Endodermal cell (in vitro differentiated cells): ENCODE data around the gene BOC. TPM values are rescaled to one million over a fixed set of nuclear protein-coding genes. Genes with fewer than 3 reads are reported as not detected.

Experiments used
- DNase-seq: peaks from one replicate; pipeline ENCODE4 v3.0.0-alpha.2; 2017
- H3K27ac ChIP-seq: 2 replicates; pipeline ENCODE4 v1.5.1; 2013; ENCODE audit warnings: mild to moderate bottlenecking, low read depth, low read length, moderate library complexity
- H3K27me3 ChIP-seq: 2 replicates; pipeline ENCODE4 v1.6.1; 2013; ENCODE audit warnings: mild to moderate bottlenecking, low read length, moderate library complexity; ENCODE audit not compliant: insufficient read depth, control insufficient read depth, poor library complexity, severe bottlenecking
- H3K36me3 ChIP-seq: 2 replicates; pipeline ENCODE4 v1.7.0; 2013; ENCODE audit warnings: mild to moderate bottlenecking, low read length, moderate library complexity; ENCODE audit not compliant: control insufficient read depth, insufficient read depth
- H3K4me1 ChIP-seq: one replicate; pipeline ENCODE4 v1.7.0; 2013; ENCODE audit warnings: low read length; ENCODE audit not compliant: control insufficient read depth, insufficient read depth
- H3K4me3 ChIP-seq: 2 replicates; pipeline ENCODE4 v1.5.1; 2013; ENCODE audit warnings: mild to moderate bottlenecking, low read length, moderate library complexity
- H3K9ac ChIP-seq: 2 replicates; pipeline ENCODE4 v1.6.1; 2013; ENCODE audit warnings: mild to moderate bottlenecking, low read length, moderate library complexity; ENCODE audit not compliant: poor library complexity, severe bottlenecking; ENCODE audit errors: extremely low read depth
- H3K9me3 ChIP-seq: 2 replicates; pipeline ENCODE4 v1.6.1; 2013; ENCODE audit warnings: mild to moderate bottlenecking, low read length, moderate library complexity; ENCODE audit not compliant: control insufficient read depth
- H3K27ac Mint-ChIP-seq: 2 replicates; pipeline ENCODE4 v1.8.0; 2020; ENCODE audit warnings: mixed read lengths
- H3K27me3 Mint-ChIP-seq: 2 replicates; pipeline ENCODE4 v1.8.0; 2021; ENCODE audit warnings: mild to moderate bottlenecking, mixed read lengths; ENCODE audit not compliant: insufficient read depth
- H3K36me3 Mint-ChIP-seq: 2 replicates; pipeline ENCODE4 v1.8.0; 2020; ENCODE audit warnings: low read depth, mixed read lengths
- H3K4me1 Mint-ChIP-seq: 2 replicates; pipeline ENCODE4 v1.8.0; 2020; ENCODE audit warnings: mixed read lengths
- H3K4me3 Mint-ChIP-seq: 2 replicates; pipeline ENCODE4 v1.8.0; 2020; ENCODE audit warnings: mild to moderate bottlenecking, moderate library complexity, mixed read lengths
- H3K9me3 Mint-ChIP-seq: 2 replicates; pipeline ENCODE4 v1.8.0; 2020; ENCODE audit warnings: mild to moderate bottlenecking, mixed read lengths
- WGBS, 2 experiments: methylation state at CpG; one replicate each; pipeline versions ENCODE4 v1.1.5 to v1.1.7; 2013; ENCODE audit warnings: missing lambda C conversion rate in 2 of 2, mixed read lengths in 1 of 2; ENCODE audit not compliant: insufficient coverage in 1 of 2, insufficient read length in 1 of 2; 5-methylcytosine and 5-hydroxymethylcytosine counted together
- total RNA-seq, 2 donors: library from RNA; stranded (reverse); fragmentation: NEBNext Ultra II Directional in 1 of 2; extraction: Animal tissue kit (Norgen Biotek cat#: 25700) in 1 of 2; gene quantifications; 2 replicates in 1 of 2; 3 replicates in 1 of 2; pipeline ENCODE4 v1.2.1, GENCODE V29; 2021
- TF ChIP-seq, protein P1 (sequence below): fragments of 200-600 bp; sonication (generic); conservative IDR thresholded peaks from 2 replicates; pipeline ENCODE4 v1.5.0; 2021; ENCODE audit warnings: antibody characterized with exemption, mild to moderate bottlenecking

BOC gene
- total RNA-seq, 2 donors from 2014 or later, result 9.8 to 12.3 TPM

DNA sequence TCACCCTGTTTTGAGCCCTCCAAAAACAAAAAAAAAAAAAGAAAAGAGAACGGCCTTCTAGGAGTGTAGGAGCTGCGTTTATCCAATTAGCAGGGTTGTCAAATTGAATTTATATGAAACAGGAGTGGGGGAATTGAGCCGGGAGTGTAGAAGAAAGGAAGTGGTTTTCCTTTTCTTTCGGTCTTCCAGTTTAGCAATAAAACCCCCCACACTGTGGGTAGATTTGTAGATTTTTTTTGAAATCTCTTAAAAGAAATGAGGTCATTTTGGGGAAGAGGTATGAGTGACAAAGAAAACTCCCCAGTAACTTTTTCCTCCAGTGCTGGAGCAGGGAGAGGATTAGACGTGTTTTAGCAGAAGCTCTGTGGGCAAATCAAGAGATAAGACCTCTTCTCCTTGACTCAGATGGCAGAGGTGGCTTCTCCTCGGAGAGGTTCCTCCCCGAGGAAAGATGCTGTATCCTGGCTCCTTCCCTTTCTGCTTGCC, 30.8 kb downstream of the BOC start:
- Histone ChIP-seq H3K9ac (no peak overlapping the region), H3K4me1 (peaks cover 26% of the 10 kb centered on the region), H3K27ac (peak overlapping the region; percentile 99), H3K9me3 (no peaks in the 10 kb centered on the region), H3K4me3 (peak overlapping the region; percentile 33), H3K27me3 (peaks cover 21% of the 10 kb centered on the region), H3K36me3 (no peaks in the 10 kb centered on the region)
- peak overlapping the region; percentile 36 for H3K4me3 Mint-ChIP-seq
- WGBS, 2 experiments, result 0 to 34% methylated on average over 2 to 6 of the region's 7 CpGs
- no peaks in the 10 kb centered on the region for H3K36me3 Mint-ChIP-seq
- H3K27me3 Mint-ChIP-seq, result no peaks in the 10 kb centered on the region
- peaks cover 69% of the 10 kb centered on the region for H3K4me1 Mint-ChIP-seq
- no peak for DNase-seq
- peak overlapping the region; percentile 86 for H3K27ac Mint-ChIP-seq
- TF ChIP-seq, protein P1, sequence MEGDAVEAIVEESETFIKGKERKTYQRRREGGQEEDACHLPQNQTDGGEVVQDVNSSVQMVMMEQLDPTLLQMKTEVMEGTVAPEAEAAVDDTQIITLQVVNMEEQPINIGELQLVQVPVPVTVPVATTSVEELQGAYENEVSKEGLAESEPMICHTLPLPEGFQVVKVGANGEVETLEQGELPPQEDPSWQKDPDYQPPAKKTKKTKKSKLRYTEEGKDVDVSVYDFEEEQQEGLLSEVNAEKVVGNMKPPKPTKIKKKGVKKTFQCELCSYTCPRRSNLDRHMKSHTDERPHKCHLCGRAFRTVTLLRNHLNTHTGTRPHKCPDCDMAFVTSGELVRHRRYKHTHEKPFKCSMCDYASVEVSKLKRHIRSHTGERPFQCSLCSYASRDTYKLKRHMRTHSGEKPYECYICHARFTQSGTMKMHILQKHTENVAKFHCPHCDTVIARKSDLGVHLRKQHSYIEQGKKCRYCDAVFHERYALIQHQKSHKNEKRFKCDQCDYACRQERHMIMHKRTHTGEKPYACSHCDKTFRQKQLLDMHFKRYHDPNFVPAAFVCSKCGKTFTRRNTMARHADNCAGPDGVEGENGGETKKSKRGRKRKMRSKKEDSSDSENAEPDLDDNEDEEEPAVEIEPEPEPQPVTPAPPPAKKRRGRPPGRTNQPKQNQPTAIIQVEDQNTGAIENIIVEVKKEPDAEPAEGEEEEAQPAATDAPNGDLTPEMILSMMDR, result no peak
- no peaks in the 10 kb centered on the region for H3K9me3 Mint-ChIP-seq

DNA sequence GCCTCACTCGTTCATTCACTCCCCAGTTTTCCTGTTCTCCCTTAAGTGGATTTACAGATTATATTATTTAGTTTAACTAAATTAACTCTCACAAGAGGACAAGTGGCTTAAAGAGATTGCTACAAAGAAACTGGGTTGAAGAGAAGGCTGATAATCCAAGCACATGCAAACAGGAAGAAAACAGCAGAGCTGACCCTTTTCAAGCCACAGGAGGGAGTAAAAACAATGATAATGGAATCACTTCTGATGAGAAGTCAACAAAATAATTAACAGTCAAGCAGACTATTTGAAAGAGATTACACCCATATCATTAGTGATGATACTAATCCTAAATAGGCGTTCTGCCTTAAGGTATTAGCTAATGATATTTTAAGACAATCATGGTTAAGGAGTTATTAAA, 31.7 kb downstream of the BOC start:
- TF ChIP-seq, protein P1, result peak; percentile 38
- Histone ChIP-seq H3K9me3 (no peaks in the 10 kb centered on the region), H3K27me3 (peaks cover 19% of the 10 kb centered on the region), H3K4me3 (no peak overlapping the region), H3K4me1 (peaks cover 27% of the 10 kb centered on the region), H3K36me3 (no peaks in the 10 kb centered on the region), H3K27ac (peak overlapping the region; percentile 99), H3K9ac (no peak overlapping the region)
- Mint-ChIP-seq H3K4me3 (no peak overlapping the region), H3K27ac (peak overlapping the region; percentile 69), H3K27me3 (no peaks in the 10 kb centered on the region), H3K4me1 (peaks cover 76% of the 10 kb centered on the region), H3K9me3 (no peaks in the 10 kb centered on the region), H3K36me3 (no peaks in the 10 kb centered on the region)
- WGBS, 2 experiments, result 27% methylated on average over 2 of the region's 2 CpGs; no CpG with 5 or more reads in 1 of the 2 experiments
- no peak for DNase-seq

DNA sequence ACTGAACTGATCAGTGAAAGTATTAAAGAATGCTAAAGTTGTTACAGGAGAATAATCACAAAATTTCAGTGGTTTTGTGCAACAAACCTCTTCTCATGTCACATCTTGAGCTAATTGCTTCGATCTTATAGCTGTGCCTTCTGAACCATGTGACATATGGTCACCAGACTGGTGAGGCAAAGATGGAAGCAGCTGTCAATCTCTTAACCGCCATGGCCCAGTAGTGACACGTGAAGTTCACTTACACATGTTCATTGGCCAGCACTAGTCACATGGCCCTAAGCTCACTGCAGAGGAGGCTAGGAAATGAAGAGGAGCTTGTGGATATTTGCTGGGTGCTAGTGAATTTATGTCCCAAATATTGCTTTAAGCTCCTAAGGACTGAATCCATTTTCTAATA, 32.5 kb downstream of the BOC start:
- Histone ChIP-seq H3K36me3 (no peaks in the 10 kb centered on the region), H3K27ac (no peak overlapping the region), H3K27me3 (peaks cover 26% of the 10 kb centered on the region), H3K4me3 (no peak overlapping the region), H3K9ac (no peak overlapping the region), H3K4me1 (peaks cover 27% of the 10 kb centered on the region), H3K9me3 (no peaks in the 10 kb centered on the region)
- DNase-seq, result no peak
- TF ChIP-seq, protein P1, result no peak
- no peaks in the 10 kb centered on the region for H3K36me3 Mint-ChIP-seq
- peak overlapping the region; percentile 69 for H3K27ac Mint-ChIP-seq
- 76 to 84% methylated on average over 3 of the region's 3 CpGs for WGBS, 2 experiments
- H3K4me1 Mint-ChIP-seq, result peaks cover 83% of the 10 kb centered on the region
- peaks cover 3% of the 10 kb centered on the region for H3K27me3 Mint-ChIP-seq
- H3K9me3 Mint-ChIP-seq, result no peaks in the 10 kb centered on the region
- H3K4me3 Mint-ChIP-seq, result no peak overlapping the region
